ENCODE results near the gene MISP.

Gene MISP

DNA sequence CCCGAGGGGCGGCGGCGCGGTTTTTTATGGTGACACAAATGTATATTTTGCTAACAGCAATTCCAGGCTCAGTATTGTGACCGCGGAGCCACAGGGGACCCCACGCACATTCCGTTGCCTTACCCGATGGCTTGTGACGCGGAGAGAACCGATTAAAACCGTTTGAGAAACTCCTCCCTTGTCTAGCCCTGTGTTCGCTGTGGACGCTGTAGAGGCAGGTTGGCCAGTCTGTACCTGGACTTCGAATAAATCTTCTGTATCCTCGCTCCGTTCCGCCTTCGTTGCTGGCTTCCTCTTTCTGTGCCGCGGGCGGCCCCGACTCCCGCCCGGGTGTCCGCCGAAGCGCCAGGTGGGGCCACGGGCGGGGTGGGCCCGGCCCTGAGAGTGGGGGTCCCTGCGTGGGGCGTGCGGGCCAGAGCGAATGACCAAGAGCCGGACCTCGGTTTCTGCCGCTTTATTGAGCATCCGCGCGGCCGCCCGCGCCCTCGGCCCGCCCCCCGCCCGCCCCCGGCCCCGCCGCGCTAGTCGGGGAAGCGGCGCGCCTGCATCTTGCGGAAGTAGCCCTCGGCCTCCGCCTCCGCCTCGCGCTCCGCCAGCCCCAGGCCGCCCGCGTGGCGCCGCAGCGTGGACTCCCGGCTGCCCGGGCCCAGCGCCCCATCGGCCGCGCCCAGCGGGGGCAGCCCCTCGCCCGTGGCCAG is 61.3 kb downstream of the MISP start:
- POLR2A ChIA-PET = no interaction called here
- CTCF ChIA-PET = no interaction called here
- TF ChIP-seq SP1 (IDR thresholded peaks at IDR 0.05) (no peak), CTBP1 (IDR thresholded peaks at IDR 0.05; ENCODE audit: borderline replicate concordance) (no peak), SUZ12 (IDR thresholded peaks at IDR 0.05) (no peak), L3MBTL2 (conservative IDR thresholded peaks at IDR 0.05) (no peak), ELF4 (IDR thresholded peaks at IDR 0.05) (no peak)
- no peak for DNase-seq (ENCODE audit: extremely low spot score)

GRCh38 chr19:812747-813218 is 61.9 kb downstream of the MISP start:
- POLR2A ChIA-PET = no interaction called here
- no peak for TF ChIP-seq FOXA1 (IDR thresholded peaks at IDR 0.05)
- no peak for TF ChIP-seq HDGF (IDR thresholded peaks at IDR 0.05; ENCODE audit: borderline replicate concordance)
- no peak for TF ChIP-seq NFRKB (IDR thresholded peaks at IDR 0.05)
- DNase-seq (ENCODE audit: extremely low spot score) = no peak
- CTCF ChIA-PET = no interaction called here

DNA sequence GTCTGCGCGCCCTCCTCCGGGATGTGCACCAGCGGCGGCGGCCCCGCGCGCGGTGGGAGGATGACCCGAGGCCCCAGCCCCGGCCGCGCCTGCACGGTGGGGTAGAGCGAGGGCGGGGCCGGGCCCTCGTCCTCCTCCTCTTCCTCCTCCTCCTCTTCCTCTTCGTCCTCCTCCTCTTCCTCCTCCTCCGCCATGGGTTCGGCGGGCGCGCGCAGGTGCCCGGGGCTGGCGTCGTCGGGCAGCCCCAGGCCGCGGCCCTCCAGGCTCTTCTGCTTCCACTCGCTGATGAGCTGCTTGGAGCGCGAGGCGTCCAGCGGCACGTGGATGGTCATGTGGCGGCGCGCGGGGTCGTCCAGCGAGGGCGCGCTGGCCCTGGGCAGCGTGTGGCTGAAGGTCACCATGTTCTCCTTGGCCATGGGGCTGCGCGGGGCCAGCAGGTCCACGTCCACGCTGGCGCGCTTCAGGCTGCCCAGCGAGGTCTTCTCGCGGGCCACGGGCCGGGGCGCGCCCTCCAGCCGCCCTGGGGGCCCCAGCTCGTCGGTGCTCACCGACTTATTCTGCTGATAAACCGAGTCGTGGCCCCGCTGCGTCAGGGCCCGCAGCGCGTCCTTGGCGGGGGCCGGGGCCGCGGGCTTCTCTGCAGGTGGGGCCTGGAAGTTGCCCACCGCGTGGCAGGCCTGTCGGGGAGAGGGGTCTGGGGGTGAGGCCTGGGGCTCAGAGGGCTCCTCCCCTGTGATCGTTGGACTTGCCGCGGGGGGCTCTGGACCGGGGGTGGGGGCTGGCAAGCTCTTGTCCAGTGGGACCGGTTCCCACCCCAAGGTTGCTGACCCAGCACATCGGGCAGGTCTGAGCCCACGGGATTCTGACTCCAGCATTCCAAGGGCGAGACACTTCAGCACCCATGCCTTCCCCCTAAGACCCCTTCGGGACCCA is 62.6 kb downstream of the MISP start:
- ChIA-PET CTCF (no interaction called here), POLR2A (no interaction called here)
- DNase-seq (ENCODE audit: extremely low spot score) = no peak
- no peak for TF ChIP-seq L3MBTL2 (conservative IDR thresholded peaks at IDR 0.05)
- no peak for TF ChIP-seq SUZ12 (IDR thresholded peaks at IDR 0.05)
- TF ChIP-seq FOXM1 (IDR thresholded peaks at IDR 0.05; ENCODE audit: borderline replicate concordance) = no peak
- TF ChIP-seq, protein P1, sequence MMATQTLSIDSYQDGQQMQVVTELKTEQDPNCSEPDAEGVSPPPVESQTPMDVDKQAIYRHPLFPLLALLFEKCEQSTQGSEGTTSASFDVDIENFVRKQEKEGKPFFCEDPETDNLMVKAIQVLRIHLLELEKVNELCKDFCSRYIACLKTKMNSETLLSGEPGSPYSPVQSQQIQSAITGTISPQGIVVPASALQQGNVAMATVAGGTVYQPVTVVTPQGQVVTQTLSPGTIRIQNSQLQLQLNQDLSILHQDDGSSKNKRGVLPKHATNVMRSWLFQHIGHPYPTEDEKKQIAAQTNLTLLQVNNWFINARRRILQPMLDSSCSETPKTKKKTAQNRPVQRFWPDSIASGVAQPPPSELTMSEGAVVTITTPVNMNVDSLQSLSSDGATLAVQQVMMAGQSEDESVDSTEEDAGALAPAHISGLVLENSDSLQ (IDR thresholded peaks at IDR 0.05) = no peak
- TF ChIP-seq ELF4 (IDR thresholded peaks at IDR 0.05) = no peak
- TF ChIP-seq BHLHE40 (IDR thresholded peaks at IDR 0.05; ENCODE audit: borderline replicate concordance) = no peak
- TF ChIP-seq CTBP1 (IDR thresholded peaks at IDR 0.05; ENCODE audit: borderline replicate concordance) = no peak
- no peak for TF ChIP-seq ARNT (IDR thresholded peaks at IDR 0.05)
- TF ChIP-seq HDGF (IDR thresholded peaks at IDR 0.05; ENCODE audit: borderline replicate concordance) = no peak
- TF ChIP-seq TARDBP (IDR thresholded peaks at IDR 0.05) = no peak
- TF ChIP-seq ZNF384 (IDR thresholded peaks at IDR 0.05) = no peak
- TF ChIP-seq NFRKB (IDR thresholded peaks at IDR 0.05) = no peak
- no peak for TF ChIP-seq FOXK2 (IDR thresholded peaks at IDR 0.05)

Measured in HEK293T (cell line).